Caco-2 (cell line): Measurements from ENCODE around the gene NFE2L2. TPM values are rescaled to one million over a fixed set of nuclear protein-coding genes. Genes with fewer than 3 reads are reported as not detected.

Source experiments
- BruUV-seq: library from RNA; stranded (reverse); fragments of 400-500 nt; replicated peaks from 2 replicates; lab custom pipeline; 2021; lab: Mats Ljungman, UMichigan
- CTCF ChIA-PET: fragments of 300-600 bp; sonication (Branson Sonifier 250); formaldehyde crosslinking; loops from one replicate; lab custom pipeline; 2022; ENCODE audit warnings: antibody characterized with exemption; lab: Charles Lee
- POLR2A ChIA-PET: fragments of 300-600 bp; sonication (Branson Sonifier 250); formaldehyde crosslinking; loops from one replicate; lab custom pipeline; 2022; ENCODE audit warnings: antibody characterized with exemption; lab: Charles Lee
- DNase-seq, 2 experiments: peaks; one replicate each; pipeline versions ENCODE4 v3.0.0 to v3.0.0-alpha.2; 2020 to 2022
- H3K27me3 ChIP-seq: replicated peaks from 2 replicates; pipeline ENCODE4 v1.6.0; 2011; ENCODE audit warnings: low read length; ENCODE audit not compliant: control insufficient read depth, insufficient read depth
- H3K36me3 ChIP-seq: 2 replicates; pipeline ENCODE4 v1.5.1; 2011; ENCODE audit warnings: low read length; ENCODE audit not compliant: control insufficient read depth, insufficient read depth
- H3K4me1 ChIP-seq: fragments of 250-450 bp; sonication (Bioruptor Pico); 2 replicates; pipeline ENCODE4 v1.5.1; 2020; ENCODE audit warnings: mild to moderate bottlenecking
- H3K4me3 ChIP-seq: 2 replicates; pipeline ENCODE4 v1.5.1; 2011; ENCODE audit warnings: low read depth, mild to moderate bottlenecking, control low read depth, low read length
- H3K9me3 ChIP-seq: fragments of 250-450 bp; sonication (Bioruptor Pico); 2 replicates; pipeline ENCODE4 v1.5.1; 2020; ENCODE audit warnings: mild to moderate bottlenecking, moderate library complexity
- H3K27ac Mint-ChIP-seq: one replicate; pipeline ENCODE4 v1.8.0; 2022; ENCODE audit warnings: mixed read lengths; ENCODE audit not compliant: unreplicated experiment
- H3K27me3 Mint-ChIP-seq: one replicate; pipeline ENCODE4 v1.8.0; 2022; ENCODE audit warnings: mixed read lengths; ENCODE audit not compliant: insufficient read depth, unreplicated experiment
- H3K36me3 Mint-ChIP-seq: one replicate; pipeline ENCODE4 v1.8.0; 2022; ENCODE audit warnings: mild to moderate bottlenecking, mixed read lengths; ENCODE audit not compliant: insufficient read depth, unreplicated experiment
- H3K4me1 Mint-ChIP-seq: one replicate; pipeline ENCODE4 v1.8.0; 2022; ENCODE audit warnings: low read depth, mixed read lengths; ENCODE audit not compliant: unreplicated experiment
- H3K4me3 Mint-ChIP-seq: one replicate; pipeline ENCODE4 v1.8.0; 2022; ENCODE audit warnings: mild to moderate bottlenecking, moderate library complexity, mixed read lengths; ENCODE audit not compliant: unreplicated experiment
- H3K9me3 Mint-ChIP-seq: one replicate; pipeline ENCODE4 v1.8.0; 2022; ENCODE audit warnings: mixed read lengths; ENCODE audit not compliant: unreplicated experiment
- CTCF ChIP-seq, 2 experiments: fragments of 200-600 bp in 1 of 2; IDR thresholded peaks; 1 replicate in 1 of 2; 2 replicates in 1 of 2; pipeline versions ENCODE4 v1.5.1 to v1.8.0; 2011 to 2022; ENCODE audit warnings: antibody characterized with exemption in 1 of 2, control low read depth in 1 of 2, inconsistent platforms in 1 of 2, low read depth in 1 of 2, low read length in 1 of 2, mild to moderate bottlenecking in 1 of 2, moderate library complexity in 1 of 2; ENCODE audit not compliant: insufficient read depth in 1 of 2, severe bottlenecking in 1 of 2, unreplicated experiment in 1 of 2
- intact Hi-C: fragments of 100-400 bp; cut with micrococcal nuclease; formaldehyde crosslinking; loops from one replicate; pipeline ENCODE4 v1.10.0; 2022; ENCODE audit not compliant: unreplicated experiment
- total RNA-seq: library from RNA; stranded (reverse); gene quantifications from 2 replicates; pipeline ENCODE4 v1.2.3, GENCODE V29; 2022

NFE2L2 gene
- total RNA-seq, 1 experiment from 2014 or later = 75.7 TPM

DNA sequence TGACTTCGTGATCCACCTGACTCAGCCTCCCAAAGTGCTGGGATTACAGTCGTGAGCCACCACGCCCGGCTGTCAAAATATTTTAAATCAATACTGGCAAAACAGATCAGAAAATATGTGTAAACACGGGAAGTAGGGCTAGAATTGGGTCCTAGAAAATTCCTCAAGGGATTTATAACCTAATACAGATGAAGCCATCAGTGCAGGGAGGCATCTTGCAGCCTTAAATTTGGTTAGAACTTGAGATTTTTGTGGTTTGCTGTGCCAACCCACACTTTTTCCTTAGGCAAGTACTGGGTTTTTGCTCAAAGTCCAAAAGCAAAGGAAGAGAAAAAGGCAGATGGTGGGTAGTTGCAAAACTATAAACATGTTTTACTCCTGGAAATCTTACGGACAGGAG lies 33.7 kb upstream of the NFE2L2 start:
- no peaks in the 10 kb centered on the region for H3K27me3 Mint-ChIP-seq
- no peaks in the 10 kb centered on the region for H3K9me3 Mint-ChIP-seq
- DNase-seq = no peak
- Histone ChIP-seq H3K4me3 (no peak overlapping the region), H3K9me3 (no peaks in the 10 kb centered on the region), H3K27me3 (no peaks in the 10 kb centered on the region), H3K4me1 (peaks cover 3% of the 10 kb centered on the region; the same call in 1 of the 2 replicates), H3K36me3 (no peaks in the 10 kb centered on the region; the same call in 1 of the 2 replicates)
- no TSS peak for BruUV-seq
- no peak overlapping the region for H3K27ac Mint-ChIP-seq
- TF ChIP-seq CTCF (IDR thresholded peaks at IDR 0.05; ENCODE audit: insufficient read depth in 1 of 2, low read depth in 1 of 2, low read length in 1 of 2, severe bottlenecking in 1 of 2, unreplicated experiment in 1 of 2) = no peak
- intact Hi-C loops = no loop called here
- H3K4me1 Mint-ChIP-seq = peaks cover 6% of the 10 kb centered on the region
- no peak overlapping the region for H3K4me3 Mint-ChIP-seq
- H3K36me3 Mint-ChIP-seq = no peaks in the 10 kb centered on the region
- ChIA-PET POLR2A (no interaction called here), CTCF (no interaction called here)

DNA sequence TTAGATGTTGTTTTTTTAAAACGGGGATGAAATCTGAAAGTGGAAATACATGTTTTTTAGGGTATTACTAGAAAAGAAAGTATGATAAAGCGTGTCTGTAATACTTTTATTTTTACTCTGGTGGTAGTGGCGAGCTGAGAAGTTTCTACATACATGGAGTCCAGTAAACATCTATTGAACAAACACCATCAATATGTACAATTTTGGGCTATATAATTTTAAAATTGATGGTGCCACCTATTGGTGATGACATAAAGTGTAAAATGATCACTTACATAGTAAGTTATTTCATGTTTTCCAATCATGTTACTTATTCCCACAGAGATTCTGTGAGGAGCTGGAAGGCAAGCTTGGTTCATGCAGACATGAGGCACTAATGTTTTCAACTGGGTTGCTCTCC lies 31.5 kb upstream of the NFE2L2 start:
- H3K4me3 ChIP-seq = no peak overlapping the region
- no peak overlapping the region for H3K4me3 Mint-ChIP-seq
- no peaks in the 10 kb centered on the region for H3K27me3 ChIP-seq
- no peak overlapping the region for H3K27ac Mint-ChIP-seq
- H3K36me3 Mint-ChIP-seq = no peaks in the 10 kb centered on the region
- H3K9me3 ChIP-seq = no peaks in the 10 kb centered on the region
- no TSS peak for BruUV-seq
- intact Hi-C loops = loop anchor here (1.0 kb wide), 2 partner anchors 32 to 132 kb away; partner anchors contain the start of gene NFE2L2
- H3K36me3 ChIP-seq = no peaks in the 10 kb centered on the region; the same call in 1 of the 2 replicates
- no peak for DNase-seq
- TF ChIP-seq CTCF (IDR thresholded peaks at IDR 0.05; ENCODE audit: insufficient read depth in 1 of 2, low read depth in 1 of 2, low read length in 1 of 2, severe bottlenecking in 1 of 2, unreplicated experiment in 1 of 2) = peak; percentile 19 to 21
- no peaks in the 10 kb centered on the region for H3K9me3 Mint-ChIP-seq
- ChIA-PET POLR2A (interaction anchor here (0.9 kb wide), 1 partner anchor 31 kb away, joined by 4 read pairs; no protein-coding TSS in a partner anchor), CTCF (interaction anchor here (0.6 to 1.2 kb wide), 6 partner anchors 13 to 131 kb away, joined by 3 to 5 read pairs (median 3); partner anchors contain the start of gene NFE2L2)
- no peaks in the 10 kb centered on the region for H3K27me3 Mint-ChIP-seq
- H3K4me1 Mint-ChIP-seq = peaks cover 12% of the 10 kb centered on the region
- H3K4me1 ChIP-seq = peaks cover 3% of the 10 kb centered on the region; the same call in 1 of the 2 replicates

- POLR2A ChIA-PET = no interaction called here
- intact Hi-C loops = no loop called here
- no peaks in the 10 kb centered on the region for H3K27me3 Mint-ChIP-seq
Measured at GRCh38 chr2:177295484-177295883, 31.0 kb upstream of the NFE2L2 start.

More at GRCh38 chr2:177295484-177295883, 31.0 kb upstream of the NFE2L2 start:
- H3K36me3 ChIP-seq = no peaks in the 10 kb centered on the region; the same call in 1 of the 2 replicates
- H3K27me3 ChIP-seq = no peaks in the 10 kb centered on the region
- no TSS peak for BruUV-seq
- Mint-ChIP-seq H3K36me3 (no peaks in the 10 kb centered on the region), H3K4me1 (peaks cover 12% of the 10 kb centered on the region), H3K27ac (no peak overlapping the region), H3K9me3 (no peaks in the 10 kb centered on the region), H3K4me3 (no peak overlapping the region)
- CTCF ChIA-PET = interaction anchor here (1.2 kb wide), 3 partner anchors 31 to 131 kb away, joined by 3 to 5 read pairs (median 5); partner anchors contain the start of gene NFE2L2
- TF ChIP-seq CTCF (IDR thresholded peaks at IDR 0.05; ENCODE audit: insufficient read depth in 1 of 2, low read depth in 1 of 2, low read length in 1 of 2, severe bottlenecking in 1 of 2, unreplicated experiment in 1 of 2) = no peak
- no peak overlapping the region for H3K4me3 ChIP-seq
- no peak for DNase-seq
- H3K4me1 ChIP-seq = peaks cover 3% of the 10 kb centered on the region; the same call in 1 of the 2 replicates
- no peaks in the 10 kb centered on the region for H3K9me3 ChIP-seq
